DOHH2 (cell line): ENCODE data around the gene ABHD17B.

Experiments
- H3F3A ChIP-seq: fragments of 200-600 bp; sonication (generic), shearing (Covaris generic); 2 replicates; pipeline ENCODE4 v1.6.0; 2016; ENCODE audit warnings: antibody characterized with exemption, mild to moderate bottlenecking; ENCODE audit not compliant: control insufficient read depth, insufficient read depth
- H3K27ac ChIP-seq: fragments of 200-600 bp; sonication (generic); 2 replicates; pipeline ENCODE4 v1.5.1; 2014; ENCODE audit warnings: low read depth, mild to moderate bottlenecking, low read length, moderate library complexity
- H3K27me3 ChIP-seq: fragments of 200-600 bp; sonication (generic); 2 replicates; pipeline ENCODE4 v1.6.1; 2014; ENCODE audit warnings: mild to moderate bottlenecking, low read length, mixed read lengths; ENCODE audit not compliant: control insufficient read depth
- H3K36me3 ChIP-seq: fragments of 200-600 bp; sonication (generic); 2 replicates; pipeline ENCODE4 v1.6.1; 2014; ENCODE audit warnings: mild to moderate bottlenecking, low read length, moderate library complexity, mixed read lengths; ENCODE audit not compliant: control insufficient read depth
- H3K4me1 ChIP-seq: fragments of 200-600 bp; sonication (generic); 2 replicates; pipeline ENCODE4 v1.6.1; 2014; ENCODE audit warnings: mild to moderate bottlenecking, low read length, mixed read lengths; ENCODE audit not compliant: control insufficient read depth
- H3K4me2 ChIP-seq: fragments of 200-600 bp; sonication (generic); 2 replicates; pipeline ENCODE4 v1.6.0; 2014; ENCODE audit warnings: mild to moderate bottlenecking, low read length, moderate library complexity
- H3K4me3 ChIP-seq: fragments of 200-600 bp; sonication (generic); 2 replicates; pipeline ENCODE4 v1.5.1; 2014; ENCODE audit warnings: mild to moderate bottlenecking, low read length, mixed read lengths
- H3K79me2 ChIP-seq: fragments of 200-600 bp; sonication (generic); 2 replicates; pipeline ENCODE4 v1.6.1; 2014; ENCODE audit warnings: mild to moderate bottlenecking, low read length, mixed read lengths; ENCODE audit not compliant: control insufficient read depth
- H3K9me2 ChIP-seq: fragments of 200-600 bp; sonication (generic); replicated peaks from 2 replicates; pipeline ENCODE4 v1.6.1; 2014; ENCODE audit warnings: mild to moderate bottlenecking, low read length, mixed read lengths; ENCODE audit not compliant: control insufficient read depth
- H3K9me3 ChIP-seq: fragments of 200-600 bp; sonication (generic); 2 replicates; pipeline ENCODE4 v1.6.1; 2014; ENCODE audit warnings: antibody characterized with exemption, low read length, mixed read lengths; ENCODE audit not compliant: control insufficient read depth, insufficient read depth
- H4K20me1 ChIP-seq: fragments of 200-600 bp; sonication (generic); 2 replicates; pipeline ENCODE4 v1.6.0; 2014; ENCODE audit warnings: low read depth, mild to moderate bottlenecking, antibody characterized with exemption, low read length, moderate library complexity; ENCODE audit not compliant: control insufficient read depth, insufficient read depth
- CTCF ChIP-seq: fragments of 200-600 bp; sonication (generic); IDR thresholded peaks from one replicate; pipeline ENCODE4 v1.5.1; 2014; ENCODE audit warnings: antibody characterized with exemption, mild to moderate bottlenecking, low read depth, low read length; ENCODE audit not compliant: poor library complexity, severe bottlenecking
- EZH2phosphoT487 ChIP-seq: fragments of 200-600 bp; sonication (generic); IDR thresholded peaks from 2 replicates; pipeline ENCODE4 v1.6.1; 2017; ENCODE audit warnings: borderline replicate concordance, mild to moderate bottlenecking, antibody characterized with exemption, low read length, moderate library complexity, mixed read lengths

ABHD17B gene

GRCh38 chr9:71875345-71875744, 35.6 kb downstream of the ABHD17B start:
- H3K9me2 ChIP-seq, result no peaks in the 10 kb centered on the region
- no peaks in the 10 kb centered on the region for H3F3A ChIP-seq
- no peak overlapping the region for H3K27ac ChIP-seq
- H3K79me2 ChIP-seq, result peaks cover 95% of the 10 kb centered on the region
- H3K4me2 ChIP-seq, result no peak overlapping the region
- TF ChIP-seq CTCF (no peak), EZH2phosphoT487 (no peak)
- peaks cover 54% of the 10 kb centered on the region for H3K4me1 ChIP-seq
- H4K20me1 ChIP-seq, result 0 out of 2 replicates have a peak, but pooled peaks cover 5% of the 10 kb centered on the region
- H3K4me3 ChIP-seq, result no peak overlapping the region
- no peaks in the 10 kb centered on the region for H3K27me3 ChIP-seq
- peaks cover 24% of the 10 kb centered on the region for H3K9me3 ChIP-seq
- H3K36me3 ChIP-seq, result peaks cover 78% of the 10 kb centered on the region

GRCh38 chr9:71863631-71864030, 47.4 kb downstream of the ABHD17B start:
- H3K79me2 ChIP-seq, result peaks cover 61% of the 10 kb centered on the region
- peak overlapping the region; percentile 53 for H3K4me3 ChIP-seq
- H3K9me2 ChIP-seq, result no peaks in the 10 kb centered on the region
- H3K36me3 ChIP-seq, result peaks cover 64% of the 10 kb centered on the region
- peaks cover 76% of the 10 kb centered on the region for H3K4me1 ChIP-seq
- H3K27me3 ChIP-seq, result no peaks in the 10 kb centered on the region
- H3K4me2 ChIP-seq, result peak overlapping the region; percentile 65
- H4K20me1 ChIP-seq, result no peaks in the 10 kb centered on the region
- TF ChIP-seq CTCF (no peak), EZH2phosphoT487 (no peak)
- H3K27ac ChIP-seq, result peak overlapping the region; percentile 92
- H3F3A ChIP-seq, result peaks cover 23% of the 10 kb centered on the region
- H3K9me3 ChIP-seq, result peaks cover 15% of the 10 kb centered on the region

GRCh38 chr9:71861618-71862017, 49.4 kb downstream of the ABHD17B start:
- Histone ChIP-seq H3K27me3 (no peaks in the 10 kb centered on the region), H3F3A (peaks cover 27% of the 10 kb centered on the region), H4K20me1 (no peaks in the 10 kb centered on the region), H3K27ac (peak overlapping the region; percentile 92), H3K36me3 (peaks cover 47% of the 10 kb centered on the region), H3K4me3 (peak overlapping the region; percentile 53), H3K4me1 (peaks cover 67% of the 10 kb centered on the region), H3K79me2 (peaks cover 45% of the 10 kb centered on the region), H3K4me2 (peak overlapping the region; percentile 65), H3K9me3 (peaks cover 15% of the 10 kb centered on the region), H3K9me2 (no peaks in the 10 kb centered on the region)
- TF ChIP-seq CTCF (no peak), EZH2phosphoT487 (no peak)
